HG03342 (cell line): Measurements from ENCODE around the gene CLBA1.

Source experiments
- ATAC-seq: cut with Tn5 transposase; IDR thresholded peaks from one replicate; pipeline ENCODE4 v1.9.1; 2021; ENCODE audit warnings: mild to moderate bottlenecking, moderate library complexity; ENCODE audit not compliant: unreplicated experiment

The CLBA1 gene

DNA sequence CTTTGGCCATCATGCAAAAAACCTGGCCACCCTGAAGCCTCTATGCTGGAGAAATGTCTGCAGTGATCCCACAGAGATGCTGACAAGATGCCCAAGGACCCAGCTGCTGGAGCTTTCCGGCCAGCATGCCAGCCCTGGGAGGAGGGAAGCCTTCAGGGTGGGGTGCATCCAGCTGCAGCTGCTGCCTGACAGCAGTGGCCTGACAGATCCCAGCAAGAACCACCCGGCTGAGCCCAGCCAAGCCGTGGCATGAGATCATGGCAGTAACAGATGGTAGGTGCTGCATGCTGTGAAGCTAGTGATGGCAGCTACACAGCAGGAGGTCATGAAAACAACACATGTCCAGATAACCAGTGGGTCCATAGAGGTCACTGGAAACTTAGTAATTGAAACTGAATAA, 13.8 kb downstream of the CLBA1 start:
- ATAC-seq, result no peak

DNA sequence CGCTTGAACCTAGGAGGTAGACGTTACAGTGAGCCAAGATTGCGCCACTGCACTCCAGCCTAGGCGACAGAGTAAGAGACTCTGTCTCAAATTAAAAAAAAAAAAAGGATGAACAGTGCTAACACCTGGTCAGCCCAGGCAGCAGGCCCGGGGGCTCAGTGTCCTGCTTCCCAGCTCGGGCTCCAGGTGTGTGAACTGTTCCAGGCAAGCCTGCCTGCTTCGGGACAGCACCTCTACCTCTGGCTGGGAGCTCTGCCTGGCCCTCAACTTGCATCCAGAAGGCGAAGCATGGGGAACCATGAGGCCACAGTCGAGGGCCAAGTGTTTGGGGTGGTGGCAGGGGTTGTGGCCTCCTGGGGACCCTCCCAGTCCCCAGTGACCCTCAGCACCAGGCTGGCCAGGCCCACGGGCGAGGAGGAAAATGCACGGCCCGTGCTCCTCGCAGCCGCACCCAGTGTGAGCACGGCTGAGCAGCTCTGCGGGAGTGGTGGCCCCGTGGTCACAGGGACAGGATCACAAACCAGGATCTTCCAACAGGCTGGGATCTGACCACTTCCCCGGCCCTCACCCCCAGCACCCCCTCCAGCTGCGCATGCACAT, 19.8 kb downstream of the CLBA1 start:
- no peak for ATAC-seq

DNA sequence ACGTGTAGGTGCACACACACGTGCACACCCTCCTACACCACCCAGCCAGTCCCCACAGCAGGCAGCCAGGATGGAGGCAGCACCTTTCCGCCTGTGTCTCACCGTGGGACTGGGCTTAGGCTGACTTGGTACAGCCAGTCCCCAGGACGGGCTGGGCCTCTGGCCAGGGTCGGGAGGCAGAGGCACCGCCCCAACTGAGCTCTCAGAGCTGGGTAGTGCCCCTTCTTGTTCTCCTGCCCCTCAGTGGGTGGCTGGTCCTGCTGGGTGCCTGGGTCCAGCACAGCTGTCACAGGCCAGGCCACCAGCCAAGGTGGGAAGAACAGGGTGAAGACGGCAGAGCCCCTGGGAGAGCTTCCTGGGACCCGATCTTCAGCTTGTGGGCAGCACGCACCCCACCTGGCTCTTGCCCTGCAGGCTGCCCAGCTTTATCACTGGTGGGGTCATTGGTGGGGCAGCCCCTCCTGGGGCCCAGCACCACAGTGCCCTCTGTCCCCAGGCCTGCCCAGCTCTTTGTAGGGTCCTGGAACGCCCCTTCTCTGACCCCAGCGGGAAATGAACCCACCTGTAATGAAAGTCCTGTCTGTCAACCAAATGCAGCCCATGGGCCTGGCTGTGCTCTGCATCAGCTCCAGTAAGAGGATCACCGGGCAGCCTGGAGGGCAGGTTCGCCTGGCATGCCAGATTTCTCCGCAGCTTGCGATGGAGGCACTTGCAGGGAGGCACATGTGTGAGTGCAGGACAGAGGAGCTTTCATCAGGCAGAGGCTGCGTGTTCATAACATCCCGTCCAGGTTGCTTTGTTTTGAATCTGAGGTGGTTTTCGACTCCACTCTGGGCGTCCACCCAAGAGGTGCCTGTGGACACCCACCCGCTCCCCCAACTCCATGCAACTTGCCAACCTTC, 20.6 kb downstream of the CLBA1 start:
- ATAC-seq, result no peak

DNA sequence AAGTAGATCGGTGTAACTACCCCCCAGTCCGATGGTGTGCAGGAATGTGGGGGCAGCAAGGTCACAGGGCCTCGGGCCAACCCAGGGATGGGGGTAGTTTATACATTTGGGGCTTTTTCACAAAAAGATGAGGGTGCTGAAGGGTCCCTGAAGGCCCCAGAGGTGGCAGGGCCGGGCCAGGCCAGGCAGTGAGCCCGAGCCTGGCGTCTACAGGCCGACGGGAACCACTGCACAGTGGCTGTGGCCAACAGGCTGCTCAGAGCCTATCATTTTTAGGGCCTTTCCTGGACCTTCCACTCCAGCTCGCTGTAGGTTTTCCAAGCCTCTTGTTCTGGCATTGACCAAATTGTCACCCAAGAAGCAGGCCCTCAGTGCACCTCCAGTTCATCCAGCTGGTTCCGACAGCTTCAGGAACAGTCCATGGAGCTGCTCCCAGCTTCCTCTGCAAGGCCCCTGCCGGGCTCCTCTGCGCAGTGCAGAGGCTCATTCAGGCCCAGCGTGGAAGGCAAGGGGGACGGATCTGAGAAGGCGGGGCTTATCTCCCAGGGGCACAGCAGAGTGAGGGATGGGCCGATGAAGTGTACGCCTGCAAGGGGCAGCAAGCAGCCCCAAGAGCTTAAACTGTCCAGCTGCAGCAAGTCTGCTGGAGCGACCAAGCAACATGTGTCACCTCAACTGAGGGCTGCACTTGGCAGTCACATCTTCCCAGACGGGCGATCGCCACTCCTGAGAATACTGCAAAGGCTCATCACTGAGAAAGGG, 21.4 kb downstream of the CLBA1 start:
- ATAC-seq, result no peak

DNA sequence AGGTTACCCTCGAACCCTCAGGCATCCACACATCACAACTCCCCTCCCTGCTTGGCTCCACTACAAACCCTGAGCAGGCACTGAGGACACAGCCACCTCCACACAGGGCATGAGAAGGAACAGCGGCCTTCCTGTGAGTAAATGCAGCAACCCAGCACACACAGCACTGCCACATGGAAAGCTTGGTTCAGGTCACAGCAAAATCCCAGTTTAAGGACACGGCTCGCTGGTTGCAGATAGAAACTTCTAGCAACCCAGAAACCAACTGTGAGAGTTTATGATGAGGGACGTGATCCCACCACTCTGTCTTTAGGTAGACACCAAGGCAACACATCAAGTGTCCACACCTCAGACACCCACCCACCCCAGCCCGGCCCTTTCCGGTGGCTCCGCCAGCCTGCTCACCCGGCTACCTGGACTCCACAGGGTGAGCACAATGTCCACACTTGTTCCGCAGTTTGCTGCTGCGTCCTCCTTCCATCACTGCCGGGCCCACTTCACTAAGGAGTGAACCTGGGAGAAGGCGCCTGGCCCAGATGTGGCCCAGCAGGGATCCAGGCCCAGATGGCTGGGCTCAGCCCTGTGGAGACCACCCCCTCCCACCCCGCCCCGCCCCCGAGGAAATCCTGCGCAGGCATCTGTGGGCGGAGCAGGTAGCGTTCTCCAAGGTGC, 22.1 kb downstream of the CLBA1 start:
- ATAC-seq, result no peak

GRCh38 chr14:105010106-105010505, 24.5 kb downstream of the CLBA1 start:
- ATAC-seq, result no peak

- no peak for ATAC-seq
Measured at GRCh38 chr14:105010891-105011291, 25.3 kb downstream of the CLBA1 start.

DNA sequence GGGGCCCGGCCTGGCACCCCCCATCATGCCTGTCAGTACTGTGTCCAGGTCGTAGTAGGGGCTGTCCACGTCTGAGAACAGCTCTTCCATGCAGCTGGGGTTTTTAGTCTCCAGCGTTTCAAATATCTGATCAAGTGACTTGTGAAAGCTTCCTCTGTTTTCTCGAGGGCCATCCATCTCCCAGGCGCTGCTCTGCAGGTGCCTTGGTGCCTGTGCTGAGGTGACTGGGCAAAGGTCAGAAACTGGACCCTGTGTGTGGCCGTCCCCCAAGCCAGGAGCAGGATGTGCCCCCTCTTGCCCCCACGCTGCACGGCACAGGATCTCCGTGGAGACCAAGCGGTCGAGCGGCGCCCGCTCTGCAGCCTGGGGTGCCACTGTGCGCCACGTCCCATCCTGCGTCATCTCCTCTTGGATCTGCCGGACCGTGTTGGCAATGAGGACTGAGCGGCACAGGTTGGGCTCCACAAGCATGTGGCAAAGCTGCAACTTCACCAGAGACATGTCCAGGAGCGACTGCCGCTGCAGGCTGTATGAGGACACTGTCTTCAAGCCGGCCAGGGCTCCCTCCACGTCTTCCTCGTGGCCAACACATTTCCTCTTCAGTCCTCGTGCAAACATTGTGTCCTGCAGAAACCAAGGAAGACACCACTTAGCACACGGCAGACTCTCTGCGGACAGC, 25.9 kb downstream of the CLBA1 start:
- ATAC-seq, result no peak

DNA sequence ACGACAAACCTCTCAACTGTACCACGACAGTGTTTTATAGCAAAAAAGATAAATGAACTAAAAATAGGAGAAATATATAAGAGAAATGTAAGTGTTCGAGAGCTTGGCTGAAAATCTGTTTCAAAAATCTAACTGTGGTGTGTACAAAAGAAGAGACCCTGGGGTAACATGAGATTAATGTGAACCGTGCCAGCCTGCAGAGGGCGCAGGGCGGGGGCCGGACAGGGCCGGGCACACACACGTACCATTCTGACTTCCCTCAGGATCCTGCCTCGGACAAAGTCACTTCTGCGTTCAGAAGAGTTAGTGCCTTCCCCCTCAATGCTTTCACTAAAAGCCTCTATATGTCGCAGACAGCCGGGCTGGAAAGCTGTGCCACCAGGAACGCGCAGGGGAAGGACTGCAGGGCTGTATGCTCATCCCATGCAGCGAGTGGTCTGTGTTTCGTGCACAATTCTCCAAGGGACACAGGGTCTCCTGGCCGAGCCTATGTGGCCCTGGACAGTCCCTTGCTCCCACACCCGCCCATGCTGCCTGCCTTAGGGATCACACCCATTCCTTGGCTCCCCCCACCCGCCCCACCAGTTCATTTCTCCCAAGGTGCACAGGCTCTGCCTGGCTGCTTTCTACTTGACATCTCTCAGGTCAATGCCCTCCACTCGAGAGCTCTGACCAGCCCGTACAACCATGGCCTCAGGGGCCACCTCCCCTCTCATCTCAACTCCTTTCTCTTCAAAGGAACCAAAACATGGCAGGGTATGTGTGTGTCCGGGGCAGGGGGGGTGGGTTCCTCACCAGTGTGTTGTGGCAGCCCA, 26.8 kb downstream of the CLBA1 start:
- ATAC-seq, result no peak

DNA sequence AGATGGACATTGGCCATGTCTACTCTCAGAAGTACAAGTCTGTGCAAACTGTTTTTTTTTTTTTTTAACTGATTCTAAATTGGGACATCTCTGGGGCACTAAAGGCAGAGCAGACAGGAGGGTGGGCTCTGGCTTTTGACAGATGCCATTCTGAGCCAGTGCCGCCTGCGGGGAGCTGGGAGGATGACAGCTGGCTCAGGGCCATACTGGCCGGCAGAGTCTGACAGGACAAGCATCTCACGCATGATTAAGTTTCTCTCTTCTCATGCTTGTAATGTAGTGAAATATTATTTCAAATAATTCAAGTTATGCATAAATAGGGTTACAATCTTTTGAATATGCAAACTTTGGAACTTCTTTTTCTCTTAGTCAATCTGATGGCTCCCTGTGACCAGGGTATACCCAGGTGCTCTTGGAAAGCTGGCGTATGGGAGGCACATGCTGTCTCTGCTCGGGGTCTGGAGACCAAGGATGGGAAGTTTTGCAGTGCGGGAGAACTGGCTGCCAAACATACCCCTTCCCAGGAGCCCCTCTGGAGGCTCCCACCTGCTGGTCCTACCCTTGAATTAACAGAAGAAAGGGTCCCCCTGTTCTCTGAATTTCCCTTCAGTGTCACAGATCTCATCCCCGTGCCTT, 27.7 kb downstream of the CLBA1 start:
- no peak for ATAC-seq

- ATAC-seq, result no peak
Measured at GRCh38 chr14:105014032-105014431, 28.4 kb downstream of the CLBA1 start.

GRCh38 chr14:105014631-105015030, 29.0 kb downstream of the CLBA1 start:
- no peak for ATAC-seq

- no peak for ATAC-seq
Measured at GRCh38 chr14:105015242-105015641, 29.7 kb downstream of the CLBA1 start.

- no peak for ATAC-seq
Measured at GRCh38 chr14:105015905-105016304, 30.3 kb downstream of the CLBA1 start.

GRCh38 chr14:105018414-105018813, 32.8 kb downstream of the CLBA1 start:
- no peak for ATAC-seq

- ATAC-seq, result peak; percentile 24
Measured at GRCh38 chr14:105019861-105020814, 34.5 kb downstream of the CLBA1 start.

DNA sequence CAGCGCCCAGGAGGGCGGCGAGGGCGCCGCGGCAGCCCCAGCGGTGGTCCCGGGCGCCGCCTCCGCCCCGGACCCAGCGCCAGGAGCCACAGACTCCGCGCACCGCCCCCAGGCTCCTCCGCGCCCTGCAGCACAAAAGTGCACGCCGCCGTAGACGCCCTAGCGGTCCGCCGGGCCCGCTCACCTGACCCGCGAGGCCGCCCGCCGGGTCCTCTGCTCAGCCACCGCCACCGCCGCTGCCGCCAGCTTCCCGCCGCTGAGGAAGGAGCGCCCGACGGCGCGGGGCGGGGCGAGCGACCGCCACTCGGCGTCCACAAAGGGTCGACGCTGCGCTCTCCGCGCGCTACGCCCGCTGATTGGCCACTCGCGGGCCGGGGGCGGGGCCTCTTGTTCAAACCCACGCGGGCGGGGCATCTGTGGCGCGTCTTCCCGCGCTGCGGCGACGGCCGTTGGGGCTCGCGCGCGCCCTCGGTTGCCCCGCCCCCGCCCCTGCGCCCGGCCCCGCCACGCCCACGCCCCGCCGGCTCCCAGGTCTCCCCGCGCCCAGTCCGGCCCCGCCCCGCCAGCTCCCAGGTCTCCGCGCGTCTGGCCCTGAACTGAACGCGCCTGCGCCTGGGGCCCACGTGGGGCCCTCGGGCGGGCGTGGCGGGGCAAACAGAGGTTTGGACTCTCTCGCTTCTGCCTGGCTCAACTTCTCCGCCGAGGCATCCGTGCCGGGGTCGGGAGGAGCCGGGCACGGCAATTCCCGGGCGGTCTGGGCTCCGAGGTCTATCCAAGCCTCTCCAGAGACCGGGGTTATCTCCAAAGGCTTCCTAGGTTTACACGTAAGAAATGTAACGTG, 35.4 kb downstream of the CLBA1 start, which contains the start of gene CDCA4:
Gene CDCA4 (minus strand): TSS at position 269 of the 841 bp plus-strand sequence. CDS start 9,154 bp downstream, outside the sequence.
- peak; percentile 78 for ATAC-seq
